Skeletal muscle satellite cell (primary cell): ENCODE results near the gene TRMT6.

Experiments used
- H3K27me3 ChIP-seq: 2 replicates; pipeline ENCODE4 v1.7.0; 2013; ENCODE audit warnings: low read length; ENCODE audit not compliant: control insufficient read depth, insufficient read depth
- H3K36me3 ChIP-seq: 2 replicates; pipeline ENCODE4 v1.7.0; 2013; ENCODE audit warnings: mild to moderate bottlenecking, control low read depth, low read length; ENCODE audit not compliant: insufficient read depth
- H3K4me1 ChIP-seq: 2 replicates; pipeline ENCODE4 v1.7.0; 2013; ENCODE audit warnings: low read length; ENCODE audit not compliant: control insufficient read depth, insufficient read depth
- H3K4me2 ChIP-seq: 2 replicates; pipeline ENCODE4 v1.7.0; 2013; ENCODE audit warnings: mild to moderate bottlenecking, low read length
- H3K4me3 ChIP-seq: 2 replicates; pipeline ENCODE4 v1.7.0; 2013; ENCODE audit warnings: low read length
- H3K9ac ChIP-seq: 2 replicates; pipeline ENCODE4 v1.7.0; 2013; ENCODE audit warnings: mild to moderate bottlenecking, low read depth, low read length, moderate library complexity
- H3K9me3 ChIP-seq: replicated peaks from 2 replicates; pipeline ENCODE4 v1.7.0; 2013; ENCODE audit warnings: mild to moderate bottlenecking, control low read depth, low read length

TRMT6 gene

GRCh38 chr20:5977223-5977622, 26.9 kb upstream of the TRMT6 start:
- no peak overlapping the region for H3K4me3 ChIP-seq
- no peaks in the 10 kb centered on the region for H3K27me3 ChIP-seq

GRCh38 chr20:5975778-5976177, 25.4 kb upstream of the TRMT6 start:
- no peak overlapping the region for H3K4me3 ChIP-seq
- peaks cover 24% of the 10 kb centered on the region for H3K4me1 ChIP-seq
- no peaks in the 10 kb centered on the region for H3K36me3 ChIP-seq
- no peak overlapping the region for H3K9ac ChIP-seq
- H3K9me3 ChIP-seq, result no peaks in the 10 kb centered on the region
- H3K27me3 ChIP-seq, result no peaks in the 10 kb centered on the region
- H3K4me2 ChIP-seq, result no peak overlapping the region

More at GRCh38 chr20:5977223-5977622, 26.9 kb upstream of the TRMT6 start:
- Histone ChIP-seq H3K4me2 (no peak overlapping the region), H3K4me1 (peaks cover 24% of the 10 kb centered on the region), H3K9me3 (no peaks in the 10 kb centered on the region), H3K36me3 (no peaks in the 10 kb centered on the region), H3K9ac (no peak overlapping the region)

GRCh38 chr20:5974531-5974930, 24.2 kb upstream of the TRMT6 start:
- H3K9ac ChIP-seq, result no peak overlapping the region
- H3K4me1 ChIP-seq, result peaks cover 24% of the 10 kb centered on the region
- H3K27me3 ChIP-seq, result no peaks in the 10 kb centered on the region
- H3K4me2 ChIP-seq, result no peak overlapping the region
- H3K9me3 ChIP-seq, result no peaks in the 10 kb centered on the region
- no peaks in the 10 kb centered on the region for H3K36me3 ChIP-seq
- H3K4me3 ChIP-seq, result no peak overlapping the region

GRCh38 chr20:5973971-5974370, 23.6 kb upstream of the TRMT6 start:
- Histone ChIP-seq H3K4me1 (peaks cover 24% of the 10 kb centered on the region), H3K9ac (peak overlapping the region; percentile 35), H3K9me3 (no peaks in the 10 kb centered on the region), H3K4me3 (no peak overlapping the region), H3K36me3 (no peaks in the 10 kb centered on the region), H3K27me3 (no peaks in the 10 kb centered on the region), H3K4me2 (no peak overlapping the region)

GRCh38 chr20:5973172-5973571, 22.8 kb upstream of the TRMT6 start:
- Histone ChIP-seq H3K36me3 (no peaks in the 10 kb centered on the region), H3K9me3 (no peaks in the 10 kb centered on the region), H3K4me3 (no peak overlapping the region), H3K4me1 (peaks cover 24% of the 10 kb centered on the region), H3K27me3 (no peaks in the 10 kb centered on the region), H3K9ac (peak overlapping the region; percentile 52), H3K4me2 (peak overlapping the region; percentile 41)

- Histone ChIP-seq H3K4me2 (no peak overlapping the region), H3K4me1 (peaks cover 41% of the 10 kb centered on the region), H3K4me3 (no peak overlapping the region), H3K36me3 (peaks cover 3% of the 10 kb centered on the region), H3K27me3 (no peaks in the 10 kb centered on the region), H3K9ac (no peak overlapping the region), H3K9me3 (no peaks in the 10 kb centered on the region)
Observed at GRCh38 chr20:5971203-5971602, 20.9 kb upstream of the TRMT6 start.

- H3K36me3 ChIP-seq, result peaks cover 3% of the 10 kb centered on the region
Observed at GRCh38 chr20:5970381-5970780, 20.0 kb upstream of the TRMT6 start.

GRCh38 chr20:5969940-5970339, 19.6 kb upstream of the TRMT6 start:
- H3K27me3 ChIP-seq, result no peaks in the 10 kb centered on the region
- peaks cover 3% of the 10 kb centered on the region for H3K36me3 ChIP-seq
- peaks cover 44% of the 10 kb centered on the region for H3K4me1 ChIP-seq
- no peaks in the 10 kb centered on the region for H3K9me3 ChIP-seq
- H3K4me3 ChIP-seq, result no peak overlapping the region
- no peak overlapping the region for H3K9ac ChIP-seq
- no peak overlapping the region for H3K4me2 ChIP-seq

More at GRCh38 chr20:5970381-5970780, 20.0 kb upstream of the TRMT6 start:
- no peak overlapping the region for H3K4me2 ChIP-seq
- H3K27me3 ChIP-seq, result no peaks in the 10 kb centered on the region
- H3K9me3 ChIP-seq, result no peaks in the 10 kb centered on the region
- H3K4me3 ChIP-seq, result no peak overlapping the region
- H3K9ac ChIP-seq, result no peak overlapping the region
- peaks cover 45% of the 10 kb centered on the region for H3K4me1 ChIP-seq

GRCh38 chr20:5969348-5969935, 19.1 kb upstream of the TRMT6 start:
- H3K4me1 ChIP-seq, result peaks cover 40% of the 10 kb centered on the region
- H3K4me2 ChIP-seq, result no peak overlapping the region
- H3K9ac ChIP-seq, result no peak overlapping the region
- peaks cover 3% of the 10 kb centered on the region for H3K36me3 ChIP-seq
- H3K27me3 ChIP-seq, result no peaks in the 10 kb centered on the region
- no peaks in the 10 kb centered on the region for H3K9me3 ChIP-seq
- no peak overlapping the region for H3K4me3 ChIP-seq

- H3K9me3 ChIP-seq, result no peaks in the 10 kb centered on the region
- peaks cover 30% of the 10 kb centered on the region for H3K4me1 ChIP-seq
- H3K4me2 ChIP-seq, result no peak overlapping the region
- peaks cover 8% of the 10 kb centered on the region for H3K36me3 ChIP-seq
- no peaks in the 10 kb centered on the region for H3K27me3 ChIP-seq
- no peak overlapping the region for H3K4me3 ChIP-seq
- H3K9ac ChIP-seq, result no peak overlapping the region
Observed at GRCh38 chr20:5968462-5968861, 18.1 kb upstream of the TRMT6 start.

GRCh38 chr20:5967469-5967868, 17.1 kb upstream of the TRMT6 start:
- H3K36me3 ChIP-seq, result peaks cover 12% of the 10 kb centered on the region
- peak overlapping the region; percentile 43 for H3K4me2 ChIP-seq
- peak overlapping the region; percentile 45 for H3K4me3 ChIP-seq
- H3K27me3 ChIP-seq, result no peaks in the 10 kb centered on the region
- peaks cover 22% of the 10 kb centered on the region for H3K4me1 ChIP-seq
- no peaks in the 10 kb centered on the region for H3K9me3 ChIP-seq
- H3K9ac ChIP-seq, result peak overlapping the region; percentile 36

- Histone ChIP-seq H3K4me2 (peak overlapping the region; percentile 85), H3K9me3 (no peaks in the 10 kb centered on the region), H3K9ac (peak overlapping the region; percentile 91), H3K4me1 (peaks cover 46% of the 10 kb centered on the region), H3K36me3 (peaks cover 37% of the 10 kb centered on the region), H3K27me3 (no peaks in the 10 kb centered on the region), H3K4me3 (peak overlapping the region; percentile 98)
Observed at GRCh38 chr20:5949943-5950270, 426 bp downstream of the TRMT6 start.
